ENCODE data around the gene SOX12. TPM values are rescaled to one million over a fixed set of nuclear protein-coding genes. Genes with fewer than 3 reads are reported as not detected.

The SOX12 gene
- total RNA-seq, 1 donor, result 7.7 TPM

DNA sequence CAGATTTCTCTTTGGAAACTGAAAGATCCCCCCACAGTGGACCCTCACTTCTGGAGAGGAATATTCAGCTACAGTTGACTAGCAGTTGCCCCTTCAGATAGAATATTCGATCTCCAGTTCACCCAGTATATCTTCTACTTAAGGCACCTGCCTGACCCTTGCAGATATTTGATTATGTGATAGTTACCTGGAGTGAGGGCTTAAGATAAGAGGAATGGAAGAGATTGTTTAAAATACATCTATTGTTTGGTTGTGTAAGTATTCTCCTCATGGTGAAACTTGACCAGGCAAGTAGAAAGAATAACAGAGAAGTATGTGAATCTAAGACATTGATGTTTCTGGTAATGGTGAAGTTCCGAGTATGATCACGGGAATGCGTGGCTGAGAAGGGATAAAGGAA is 29.5 kb upstream of the SOX12 start:
- no peak for DNase-seq (ENCODE audit: low read depth)
- TF ChIP-seq, protein P1, sequence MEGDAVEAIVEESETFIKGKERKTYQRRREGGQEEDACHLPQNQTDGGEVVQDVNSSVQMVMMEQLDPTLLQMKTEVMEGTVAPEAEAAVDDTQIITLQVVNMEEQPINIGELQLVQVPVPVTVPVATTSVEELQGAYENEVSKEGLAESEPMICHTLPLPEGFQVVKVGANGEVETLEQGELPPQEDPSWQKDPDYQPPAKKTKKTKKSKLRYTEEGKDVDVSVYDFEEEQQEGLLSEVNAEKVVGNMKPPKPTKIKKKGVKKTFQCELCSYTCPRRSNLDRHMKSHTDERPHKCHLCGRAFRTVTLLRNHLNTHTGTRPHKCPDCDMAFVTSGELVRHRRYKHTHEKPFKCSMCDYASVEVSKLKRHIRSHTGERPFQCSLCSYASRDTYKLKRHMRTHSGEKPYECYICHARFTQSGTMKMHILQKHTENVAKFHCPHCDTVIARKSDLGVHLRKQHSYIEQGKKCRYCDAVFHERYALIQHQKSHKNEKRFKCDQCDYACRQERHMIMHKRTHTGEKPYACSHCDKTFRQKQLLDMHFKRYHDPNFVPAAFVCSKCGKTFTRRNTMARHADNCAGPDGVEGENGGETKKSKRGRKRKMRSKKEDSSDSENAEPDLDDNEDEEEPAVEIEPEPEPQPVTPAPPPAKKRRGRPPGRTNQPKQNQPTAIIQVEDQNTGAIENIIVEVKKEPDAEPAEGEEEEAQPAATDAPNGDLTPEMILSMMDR (IDR thresholded peaks at IDR 0.05; ENCODE audit: insufficient read depth, low read length), result no peak
- no peak overlapping the region for H3K4me3 ChIP-seq (ENCODE audit: low read depth, low read length)

DNA sequence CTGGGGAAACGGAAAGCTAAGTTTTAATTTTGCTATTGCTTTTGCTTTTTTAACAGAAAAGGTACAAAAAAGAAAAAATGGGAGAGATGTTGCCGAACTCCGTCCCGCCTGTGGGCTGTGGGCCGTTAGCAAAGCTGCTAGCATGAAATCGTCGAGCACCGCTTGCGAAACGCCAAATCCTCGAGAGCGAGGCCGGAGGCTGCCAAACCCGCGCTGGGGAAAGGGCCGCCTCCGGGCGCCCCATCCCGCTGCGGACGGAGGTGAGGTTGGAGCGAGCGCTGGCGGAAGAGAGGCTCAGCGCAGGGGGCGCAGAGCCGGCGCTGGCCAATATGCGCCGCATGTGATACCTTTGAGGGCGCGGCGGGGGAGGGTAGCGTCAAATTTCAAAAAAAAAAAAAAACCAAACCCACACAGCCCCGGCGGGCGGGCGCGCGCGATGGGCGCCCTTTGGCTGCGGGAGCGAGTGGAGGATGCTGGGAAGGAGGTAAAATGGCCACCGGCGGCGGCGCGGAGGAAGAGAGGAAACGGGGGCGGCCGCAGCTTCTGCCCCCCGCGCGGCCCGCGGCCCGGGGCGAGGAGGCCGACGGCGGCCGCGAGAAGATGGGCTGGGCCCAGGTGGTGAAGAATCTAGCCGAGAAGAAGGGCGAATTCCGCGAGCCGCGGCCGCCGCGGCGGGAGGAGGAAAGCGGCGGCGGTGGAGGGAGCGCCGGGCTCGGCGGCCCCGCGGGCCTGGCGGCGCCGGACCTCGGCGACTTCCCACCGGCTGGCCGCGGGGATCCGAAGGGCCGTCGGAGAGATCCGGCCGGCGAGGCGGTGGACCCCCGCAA is 28.0 kb upstream of the SOX12 start, which contains the start of gene ZCCHC3:
TSS of gene ZCCHC3 (plus strand) at position 473 of the 827 bp plus-strand sequence. CDS start at position 490, 17 bp downstream.
- peak within 1 kb of the TSS; percentile 98 for H3K4me3 ChIP-seq (ENCODE audit: low read depth, low read length)
- peak; percentile 95 for DNase-seq (ENCODE audit: low read depth)
- TF ChIP-seq, protein P1 (IDR thresholded peaks at IDR 0.05; ENCODE audit: insufficient read depth, low read length), result no peak

DNA sequence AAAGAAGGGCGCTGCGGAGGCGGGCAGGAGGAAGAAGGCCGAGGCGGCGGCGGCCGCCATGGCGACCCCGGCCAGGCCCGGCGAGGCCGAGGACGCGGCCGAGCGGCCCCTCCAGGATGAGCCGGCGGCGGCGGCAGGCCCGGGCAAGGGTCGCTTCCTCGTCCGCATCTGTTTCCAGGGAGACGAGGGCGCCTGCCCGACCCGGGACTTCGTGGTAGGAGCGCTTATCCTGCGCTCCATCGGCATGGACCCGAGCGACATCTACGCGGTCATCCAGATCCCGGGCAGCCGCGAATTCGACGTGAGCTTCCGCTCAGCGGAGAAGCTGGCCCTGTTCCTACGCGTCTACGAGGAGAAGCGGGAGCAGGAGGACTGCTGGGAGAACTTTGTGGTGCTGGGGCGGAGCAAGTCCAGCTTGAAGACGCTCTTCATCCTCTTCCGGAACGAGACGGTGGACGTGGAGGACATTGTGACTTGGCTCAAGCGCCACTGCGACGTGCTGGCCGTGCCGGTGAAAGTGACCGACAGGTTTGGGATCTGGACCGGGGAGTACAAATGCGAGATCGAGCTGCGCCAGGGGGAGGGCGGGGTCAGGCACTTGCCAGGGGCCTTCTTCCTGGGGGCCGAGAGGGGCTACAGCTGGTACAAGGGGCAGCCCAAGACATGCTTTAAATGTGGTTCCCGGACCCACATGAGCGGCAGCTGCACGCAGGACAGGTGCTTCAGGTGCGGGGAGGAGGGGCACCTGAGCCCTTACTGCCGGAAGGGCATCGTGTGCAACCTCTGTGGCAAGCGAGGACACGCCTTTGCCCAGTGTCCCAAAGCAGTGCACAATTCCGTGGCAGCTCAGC is 27.2 kb upstream of the SOX12 start:
- TF ChIP-seq, protein P1 (IDR thresholded peaks at IDR 0.05; ENCODE audit: insufficient read depth, low read length), result no peak
- peak; percentile 67 for DNase-seq (ENCODE audit: low read depth)
- peak overlapping the region; percentile 98 for H3K4me3 ChIP-seq (ENCODE audit: low read depth, low read length)

DNA sequence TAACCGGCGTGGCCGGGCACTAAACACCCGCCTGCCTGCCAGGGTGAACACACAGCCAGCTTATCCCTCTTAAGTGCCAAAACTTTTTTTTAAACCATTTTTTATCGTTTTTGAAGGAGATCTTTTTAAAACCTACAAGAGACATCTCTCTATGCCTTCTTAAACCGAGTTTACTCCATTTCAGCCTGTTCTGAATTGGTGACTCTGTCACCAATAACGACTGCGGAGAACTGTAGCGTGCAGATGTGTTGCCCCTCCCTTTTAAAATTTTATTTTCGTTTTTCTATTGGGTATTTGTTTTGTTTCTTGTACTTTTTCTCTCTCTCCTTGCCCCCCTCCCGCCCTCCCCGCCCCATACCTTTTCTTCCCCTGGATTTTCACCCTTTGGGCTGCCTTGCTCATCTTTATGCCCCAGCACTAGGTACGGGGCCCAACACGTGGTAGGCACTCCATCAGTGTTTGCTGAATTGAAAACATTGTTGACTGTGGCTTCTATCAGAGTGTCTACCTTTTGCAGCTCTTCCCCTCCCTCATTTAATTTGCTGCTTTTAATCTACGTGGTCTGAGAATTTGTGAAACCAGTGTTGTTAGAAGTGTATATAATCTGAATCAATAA is 26.5 kb upstream of the SOX12 start:
- peak overlapping the region; percentile 98 for H3K4me3 ChIP-seq (ENCODE audit: low read depth, low read length)
- no peak for DNase-seq (ENCODE audit: low read depth)
- TF ChIP-seq, protein P1 (IDR thresholded peaks at IDR 0.05; ENCODE audit: insufficient read depth, low read length), result no peak

DNA sequence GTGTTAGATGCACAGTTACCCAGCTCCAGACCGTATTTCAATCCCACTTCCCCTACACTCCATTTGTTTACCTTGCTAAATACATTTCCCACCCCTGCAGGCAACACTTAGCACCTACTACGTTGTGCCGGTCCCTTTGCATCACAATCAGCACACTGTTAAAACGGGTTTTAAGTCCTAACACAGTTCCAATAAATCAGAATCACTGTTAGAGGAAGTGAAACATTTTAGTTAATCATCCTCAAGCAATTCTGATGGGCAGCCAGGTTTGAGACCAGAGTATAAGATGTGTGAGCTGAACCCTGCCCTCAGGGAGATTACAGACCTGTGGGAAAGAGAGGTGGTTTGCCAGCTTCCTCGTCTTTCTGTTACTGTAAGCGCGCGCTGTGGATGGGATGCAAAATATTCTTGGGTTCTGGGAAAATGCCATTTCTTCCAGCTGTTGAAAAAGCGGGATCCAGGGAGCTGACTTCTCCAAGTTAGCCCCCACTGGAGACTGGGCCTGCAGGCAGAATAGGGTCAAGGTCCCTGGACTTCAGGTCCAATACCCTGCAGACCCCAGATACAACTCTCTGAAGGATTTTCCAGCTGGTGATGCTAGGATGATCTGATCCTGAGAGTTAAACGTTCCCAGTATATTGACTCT is 24.9 kb upstream of the SOX12 start:
- no peak for DNase-seq (ENCODE audit: low read depth)
- TF ChIP-seq, protein P1 (IDR thresholded peaks at IDR 0.05; ENCODE audit: insufficient read depth, low read length), result no peak
- H3K4me3 ChIP-seq (ENCODE audit: low read depth, low read length), result peak overlapping the region; percentile 98
